Body of pancreas (tissue), 4 donors: Measurements from ENCODE around the gene CEBPG. TPM values are rescaled to one million over a fixed set of nuclear protein-coding genes. Genes with fewer than 3 reads are reported as not detected.

Source experiments
- ATAC-seq: fragments of 150-250 bp; one replicate; pipeline ENCODE4 v1.9.1; 2016
- DNase-seq, 4 donors: peaks; one replicate each; pipeline ENCODE4 v3.0.0-alpha.2; 2019
- H3K27ac ChIP-seq, 4 donors: fragments of 200-600 bp; sonication (generic); 1 replicate in 3 of 4; 2 replicates in 1 of 4; pipeline versions ENCODE4 v1.5.1 to v1.6.1; 2016 to 2019; ENCODE audit warnings: mild to moderate bottlenecking in 1 of 4, mixed read lengths in 1 of 4, moderate library complexity in 1 of 4
- H3K27me3 ChIP-seq, 2 donors: fragments of 200-600 bp; sonication (generic); one replicate each; pipeline ENCODE4 v1.6.0; 2016; ENCODE audit warnings: mild to moderate bottlenecking in 1 of 2
- H3K36me3 ChIP-seq, 2 donors: fragments of 200-600 bp; sonication (generic); replicated peaks in 1 of 2; 2 replicates each; pipeline ENCODE4 v1.5.1; 2016; ENCODE audit warnings: low read depth in 2 of 2; ENCODE audit not compliant: insufficient read depth in 1 of 2
- H3K4me1 ChIP-seq: fragments of 200-600 bp; sonication (generic); one replicate; pipeline ENCODE4 v1.6.0; 2016
- H3K4me3 ChIP-seq, 2 donors: fragments of 200-600 bp; sonication (generic); 1 replicate in 1 of 2; 2 replicates in 1 of 2; pipeline ENCODE4 v1.5.1; 2016 to 2019
- H3K9me3 ChIP-seq, 3 donors: fragments of 200-600 bp; sonication (generic); 1 replicate in 2 of 3; 2 replicates in 1 of 3; pipeline ENCODE4 v1.5.1; 2016
- POLR2A ChIP-seq, 3 donors: fragments of 450-650 bp; IDR thresholded peaks; one replicate each; pipeline ENCODE4 v1.6.1; 2016; ENCODE audit warnings: antibody characterized with exemption in 3 of 3, mild to moderate bottlenecking in 2 of 3
- WGBS, 2 donors: methylation state at CpG; one replicate each; pipeline ENCODE4 v1.1.5; 2017; 5-methylcytosine and 5-hydroxymethylcytosine counted together
- intact Hi-C: fragments of 100-400 bp; cut with DNase I; formaldehyde crosslinking; loops from one replicate; pipeline ENCODE4 v1.15.1; 2023
- total RNA-seq, 2 donors: library from RNA; depleted of rRNA; stranded (reverse); fragments of >200 nt; gene quantifications; one replicate each; pipeline ENCODE4 v1.1.0, GENCODE V29; 2016
- TF ChIP-seq, protein P1 (sequence below), 7 experiments: fragments of 450-650 bp in 4 of 7; fragments of 200-600 bp in 3 of 7; sonication (generic) in 3 of 7; IDR thresholded peaks; one replicate each; pipeline ENCODE4 v1.5.1; 2016 to 2019; ENCODE audit warnings: antibody characterized with exemption in 7 of 7

The CEBPG gene
- total RNA-seq, 2 donors from 2014 or later: 13.2 to 16.3 TPM

- intact Hi-C loops: no loop called here
- Histone ChIP-seq H3K9me3 (no peaks in the 10 kb centered on the region), H3K27me3 (no peaks in the 10 kb centered on the region), H3K4me1 (no peaks in the 10 kb centered on the region), H3K36me3 (no peaks in the 10 kb centered on the region), H3K4me3 (no peak overlapping the region), H3K27ac (no peak overlapping the region)
- TF ChIP-seq POLR2A (IDR thresholded peaks at IDR 0.05): no peak
- TF ChIP-seq, protein P1, sequence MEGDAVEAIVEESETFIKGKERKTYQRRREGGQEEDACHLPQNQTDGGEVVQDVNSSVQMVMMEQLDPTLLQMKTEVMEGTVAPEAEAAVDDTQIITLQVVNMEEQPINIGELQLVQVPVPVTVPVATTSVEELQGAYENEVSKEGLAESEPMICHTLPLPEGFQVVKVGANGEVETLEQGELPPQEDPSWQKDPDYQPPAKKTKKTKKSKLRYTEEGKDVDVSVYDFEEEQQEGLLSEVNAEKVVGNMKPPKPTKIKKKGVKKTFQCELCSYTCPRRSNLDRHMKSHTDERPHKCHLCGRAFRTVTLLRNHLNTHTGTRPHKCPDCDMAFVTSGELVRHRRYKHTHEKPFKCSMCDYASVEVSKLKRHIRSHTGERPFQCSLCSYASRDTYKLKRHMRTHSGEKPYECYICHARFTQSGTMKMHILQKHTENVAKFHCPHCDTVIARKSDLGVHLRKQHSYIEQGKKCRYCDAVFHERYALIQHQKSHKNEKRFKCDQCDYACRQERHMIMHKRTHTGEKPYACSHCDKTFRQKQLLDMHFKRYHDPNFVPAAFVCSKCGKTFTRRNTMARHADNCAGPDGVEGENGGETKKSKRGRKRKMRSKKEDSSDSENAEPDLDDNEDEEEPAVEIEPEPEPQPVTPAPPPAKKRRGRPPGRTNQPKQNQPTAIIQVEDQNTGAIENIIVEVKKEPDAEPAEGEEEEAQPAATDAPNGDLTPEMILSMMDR (IDR thresholded peaks at IDR 0.05): no peak
- WGBS, 2 donors: 81 to 85% methylated on average over 5 of the region's 5 CpGs
- ATAC-seq (no peak), DNase-seq (no peak)
Observed at GRCh38 chr19:33335446-33335845, 38.1 kb upstream of the CEBPG start.

GRCh38 chr19:33339016-33339984 lies 34.2 kb upstream of the CEBPG start:
- Histone ChIP-seq H3K36me3 (no peaks in the 10 kb centered on the region), H3K4me1 (no peaks in the 10 kb centered on the region), H3K4me3 (no peak overlapping the region), H3K27me3 (no peaks in the 10 kb centered on the region), H3K9me3 (no peaks in the 10 kb centered on the region), H3K27ac (no peak overlapping the region)
- ATAC-seq: no peak
- WGBS, 2 donors: 75 to 77% methylated on average over 8 of the region's 8 CpGs
- TF ChIP-seq, protein P1 (IDR thresholded peaks at IDR 0.05): no peak
- no peak for TF ChIP-seq POLR2A (IDR thresholded peaks at IDR 0.05)
- intact Hi-C loops: no loop called here
- DNase-seq: no peak

- H3K36me3 ChIP-seq: no peaks in the 10 kb centered on the region
- WGBS, 2 donors: 52 to 69% methylated on average over 2 of the region's 2 CpGs
- ATAC-seq: no peak
- H3K4me3 ChIP-seq: no peak overlapping the region
- H3K27me3 ChIP-seq: no peaks in the 10 kb centered on the region
- H3K27ac ChIP-seq: no peak overlapping the region
- TF ChIP-seq, protein P1 (IDR thresholded peaks at IDR 0.05): no peak
- no peak for TF ChIP-seq POLR2A (IDR thresholded peaks at IDR 0.05)
- no peaks in the 10 kb centered on the region for H3K9me3 ChIP-seq
- H3K4me1 ChIP-seq: no peaks in the 10 kb centered on the region
- no peak for DNase-seq
- intact Hi-C loops: no loop called here
Observed at GRCh38 chr19:33340991-33341390, 32.5 kb upstream of the CEBPG start.

- 72 to 74% methylated on average over 2 of the region's 2 CpGs for WGBS, 2 donors
- Histone ChIP-seq H3K27ac (no peak overlapping the region), H3K9me3 (no peaks in the 10 kb centered on the region), H3K4me1 (no peaks in the 10 kb centered on the region), H3K36me3 (no peaks in the 10 kb centered on the region), H3K27me3 (no peaks in the 10 kb centered on the region), H3K4me3 (no peak overlapping the region)
- TF ChIP-seq POLR2A (IDR thresholded peaks at IDR 0.05): no peak
- TF ChIP-seq, protein P1 (IDR thresholded peaks at IDR 0.05): no peak
- no peak for ATAC-seq
- intact Hi-C loops: no loop called here
- DNase-seq: no peak
Observed at GRCh38 chr19:33343301-33343700, 30.2 kb upstream of the CEBPG start.
